ENCODE measurements around the gene DNAL1. TPM values are rescaled to one million over a fixed set of nuclear protein-coding genes. Genes with fewer than 3 reads are reported as not detected.

The DNAL1 gene
- total and polyA plus RNA-seq, 2 of the 13 experiments (the other 11 are each of a cell fraction or from before 2014, with no cell fraction given): 1.4 to 13.3 TPM

DNA sequence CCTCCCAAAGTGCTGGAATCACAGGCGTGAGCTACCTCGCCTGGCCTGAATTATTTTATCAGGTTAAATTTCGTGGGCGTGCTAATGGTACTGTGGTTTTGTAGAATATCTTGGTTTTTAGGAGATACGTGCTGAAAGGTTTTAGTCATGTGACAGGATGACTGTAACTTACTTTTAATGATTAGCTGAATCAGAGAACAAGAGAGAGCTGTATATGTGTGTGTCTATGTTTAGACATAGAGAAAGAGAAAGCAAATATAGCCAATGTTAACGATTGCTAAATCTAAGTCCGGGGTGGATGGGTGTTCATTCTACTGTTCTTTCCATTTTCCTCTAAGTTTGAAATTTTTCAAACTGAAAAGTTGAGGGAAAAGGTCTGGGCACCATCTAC, 78.6 kb downstream of the DNAL1 start (continued):
- no peak for TF ChIP-seq ZNF362 (CRISPR knock-in tag; IDR thresholded peaks at IDR 0.05; ENCODE audit: borderline replicate concordance)
- no peak for TF ChIP-seq GMEB2 (CRISPR knock-in tag; IDR thresholded peaks at IDR 0.05; ENCODE audit: low read depth)
- TF ChIP-seq, protein P1, sequence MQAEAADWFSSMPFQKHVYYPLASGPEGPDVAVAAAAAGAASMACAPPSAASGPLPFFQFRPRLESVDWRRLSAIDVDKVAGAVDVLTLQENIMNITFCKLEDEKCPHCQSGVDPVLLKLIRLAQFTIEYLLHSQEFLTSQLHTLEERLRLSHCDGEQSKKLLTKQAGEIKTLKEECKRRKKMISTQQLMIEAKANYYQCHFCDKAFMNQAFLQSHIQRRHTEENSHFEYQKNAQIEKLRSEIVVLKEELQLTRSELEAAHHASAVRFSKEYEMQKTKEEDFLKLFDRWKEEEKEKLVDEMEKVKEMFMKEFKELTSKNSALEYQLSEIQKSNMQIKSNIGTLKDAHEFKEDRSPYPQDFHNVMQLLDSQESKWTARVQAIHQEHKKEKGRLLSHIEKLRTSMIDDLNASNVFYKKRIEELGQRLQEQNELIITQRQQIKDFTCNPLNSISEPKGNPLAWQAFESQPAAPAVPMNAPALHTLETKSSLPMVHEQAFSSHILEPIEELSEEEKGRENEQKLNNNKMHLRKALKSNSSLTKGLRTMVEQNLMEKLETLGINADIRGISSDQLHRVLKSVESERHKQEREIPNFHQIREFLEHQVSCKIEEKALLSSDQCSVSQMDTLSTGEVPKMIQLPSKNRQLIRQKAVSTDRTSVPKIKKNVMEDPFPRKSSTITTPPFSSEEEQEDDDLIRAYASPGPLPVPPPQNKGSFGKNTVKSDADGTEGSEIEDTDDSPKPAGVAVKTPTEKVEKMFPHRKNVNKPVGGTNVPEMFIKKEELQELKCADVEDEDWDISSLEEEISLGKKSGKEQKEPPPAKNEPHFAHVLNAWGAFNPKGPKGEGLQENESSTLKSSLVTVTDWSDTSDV (CRISPR knock-in tag; IDR thresholded peaks at IDR 0.05): no peak
- no peak for TF ChIP-seq ZBTB1 (CRISPR knock-in tag; IDR thresholded peaks at IDR 0.05; ENCODE audit: borderline replicate concordance)

- FAIRE-seq: no peak
- intact Hi-C loops (cut with micrococcal nuclease; ENCODE audit: unreplicated experiment): no loop called here
- WGBS (ENCODE audit: low lambda C conversion rate): 86% methylated on average over 12 of the region's 12 CpGs
- no peak for TF ChIP-seq JDP2 (CRISPR knock-in tag; IDR thresholded peaks at IDR 0.05; ENCODE audit: borderline replicate concordance)
- no peak for TF ChIP-seq ZNF263 (CRISPR knock-in tag; IDR thresholded peaks at IDR 0.05)
- TF ChIP-seq ZBTB33 (CRISPR knock-in tag; IDR thresholded peaks at IDR 0.05): peak; percentile 81; the same call in 1 of the 2 replicates
- no peak for TF ChIP-seq PRMT3 (CRISPR knock-in tag; IDR thresholded peaks at IDR 0.05; ENCODE audit: borderline replicate concordance, low read depth)
- TF ChIP-seq CREB1 (IDR thresholded peaks at IDR 0.05): no peak
- 0 out of 2 replicates have a peak, but pooled peaks have one; percentile 15 for TF ChIP-seq CREB1 (CRISPR knock-in tag; IDR thresholded peaks at IDR 0.05)
- TF ChIP-seq, protein P2, sequence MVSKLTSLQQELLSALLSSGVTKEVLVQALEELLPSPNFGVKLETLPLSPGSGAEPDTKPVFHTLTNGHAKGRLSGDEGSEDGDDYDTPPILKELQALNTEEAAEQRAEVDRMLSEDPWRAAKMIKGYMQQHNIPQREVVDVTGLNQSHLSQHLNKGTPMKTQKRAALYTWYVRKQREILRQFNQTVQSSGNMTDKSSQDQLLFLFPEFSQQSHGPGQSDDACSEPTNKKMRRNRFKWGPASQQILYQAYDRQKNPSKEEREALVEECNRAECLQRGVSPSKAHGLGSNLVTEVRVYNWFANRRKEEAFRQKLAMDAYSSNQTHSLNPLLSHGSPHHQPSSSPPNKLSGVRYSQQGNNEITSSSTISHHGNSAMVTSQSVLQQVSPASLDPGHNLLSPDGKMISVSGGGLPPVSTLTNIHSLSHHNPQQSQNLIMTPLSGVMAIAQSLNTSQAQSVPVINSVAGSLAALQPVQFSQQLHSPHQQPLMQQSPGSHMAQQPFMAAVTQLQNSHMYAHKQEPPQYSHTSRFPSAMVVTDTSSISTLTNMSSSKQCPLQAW (CRISPR knock-in tag; IDR thresholded peaks at IDR 0.05): no peak
- TF ChIP-seq ATF1 (CRISPR knock-in tag; IDR thresholded peaks at IDR 0.05): no peak
Measured at GRCh38 chr14:73723797-73724661, 79.2 kb downstream of the DNAL1 start.

More at GRCh38 chr14:73723797-73724661, 79.2 kb downstream of the DNAL1 start:
- Histone ChIP-seq H3K36me3 (replicated peaks in 1 of 2; ENCODE audit: control insufficient read depth in 1 of 2, insufficient read depth in 2 of 2, low read length in 2 of 2) (peaks cover 46 to 89% of the 10 kb centered on the region in 2 experiments), H3K4me3 (replicated peaks in 1 of 3; ENCODE audit: insufficient read depth in 1 of 3, low read depth in 2 of 3, low read length in 3 of 3) (no peak overlapping the region), H3K9me3 (ENCODE audit: low read length) (no peaks in the 10 kb centered on the region), H4K20me1 (ENCODE audit: insufficient read depth, low read length) (peaks cover 2% of the 10 kb centered on the region; the same call in 1 of the 2 replicates), H3K27me3 (ENCODE audit: control insufficient read depth in 1 of 2, insufficient read depth in 2 of 2, low read length in 2 of 2) (no peaks in the 10 kb centered on the region), H3K9ac (ENCODE audit: insufficient read depth, low read depth, low read length) (no peak overlapping the region), H2AFZ (ENCODE audit: low read length) (no peak overlapping the region), H3K4me2 (ENCODE audit: low read depth, low read length) (no peak overlapping the region), H3K4me1 (ENCODE audit: insufficient read depth, low read length) (peaks cover 26% of the 10 kb centered on the region), H3K79me2 (ENCODE audit: insufficient read depth, low read length) (no peaks in the 10 kb centered on the region), H3K27ac (ENCODE audit: extremely low read length, insufficient read depth, low read length) (no peak overlapping the region)
- DNase-seq (ENCODE audit: low spot score): no peak
- BruUV-seq (replicated peaks): no TSS peak
- peak; percentile 24; the same call in 2 of the 3 replicates for ATAC-seq
- CTCF ChIA-PET (ENCODE audit: low intra/inter-chr PET ratio, low total read pairs): no interaction called here
- in situ Hi-C loops (cut with HindIII; ENCODE audit: extremely low pct_ligation_motif_present, low pct_unique_long_range_greater_than_20kb): no loop called here
- POLR2A ChIA-PET: interaction anchor here (1.1 kb wide), 1 partner anchor 10 kb away, joined by 3 read pairs; the partner anchor contains the start of gene PNMA1

Data from HepG2 (cell line).